GM12892 (cell line): ENCODE data around the gene MGAT5.

Experiments
- POLR2A ChIP-seq: IDR thresholded peaks from 2 replicates; pipeline ENCODE4 v1.6.1; 2011; ENCODE audit warnings: low read depth, low read length, control low read depth
- POLR2AphosphoS5 ChIP-seq: IDR thresholded peaks from 2 replicates; pipeline ENCODE4 v1.6.1; 2011; ENCODE audit warnings: low read depth, low read length, control low read depth
- TAF1 ChIP-seq: IDR thresholded peaks from 2 replicates; pipeline ENCODE4 v1.6.1; 2011; ENCODE audit warnings: low read depth, mild to moderate bottlenecking, control low read depth, low read length, borderline replicate concordance

GRCh38 chr2:134334542-134335353, 80.9 kb downstream of the MGAT5 start:
- TF ChIP-seq POLR2A (no peak), POLR2AphosphoS5 (no peak), TAF1 (no peak)
